Hindlimb muscle (tissue), 1 donor: Measurements from ENCODE around the gene VPS37C. TPM values are rescaled to one million over a fixed set of nuclear protein-coding genes. Genes with fewer than 3 reads are reported as not detected.
"Not testable (repeated sequence)": the region's sequence is repeated elsewhere in the genome, so short reads cannot be mapped to it uniquely, and the experiment has no call there.

Experiments used
- DNase-seq: peaks from one replicate; pipeline ENCODE4 v3.0.0-alpha.2; 2013
- polyA plus RNA-seq: library from polyadenylated mRNA; unstranded; fragments of 120-200 nt; gene quantifications from one replicate; pipeline ENCODE4 v1.2.1, GENCODE V29; 2013; ENCODE audit not compliant: insufficient read length

VPS37C gene
- polyA plus RNA-seq, 1 donor = 22.0 TPM

GRCh38 chr11:61174273-61174672 is 13.0 kb upstream of the VPS37C start:
- DNase-seq = no peak

- DNase-seq = no peak
Observed at GRCh38 chr11:61173456-61173855, 12.2 kb upstream of the VPS37C start.

- DNase-seq = no peak
Observed at GRCh38 chr11:61172888-61173287, 11.7 kb upstream of the VPS37C start.

GRCh38 chr11:61172356-61172755 is 11.1 kb upstream of the VPS37C start:
- no peak for DNase-seq

- DNase-seq = no peak
Observed at GRCh38 chr11:61171907-61172306, 10.7 kb upstream of the VPS37C start.

- DNase-seq = no peak
Observed at GRCh38 chr11:61170566-61170965, 9.3 kb upstream of the VPS37C start.

GRCh38 chr11:61168800-61169199 is 7.6 kb upstream of the VPS37C start:
- no peak for DNase-seq

- no peak for DNase-seq
Observed at GRCh38 chr11:61168042-61168688, 6.9 kb upstream of the VPS37C start.

- DNase-seq = not testable (repeated sequence)
Observed at GRCh38 chr11:61166331-61166730, 5.1 kb upstream of the VPS37C start.

- DNase-seq = not testable (repeated sequence)
Observed at GRCh38 chr11:61165785-61166184, 4.6 kb upstream of the VPS37C start.

GRCh38 chr11:61164606-61165424 is 3.6 kb upstream of the VPS37C start:
- no peak for DNase-seq

- DNase-seq = no peak
Observed at GRCh38 chr11:61163714-61164605, 2.7 kb upstream of the VPS37C start.

- no peak for DNase-seq
Observed at GRCh38 chr11:61163021-61163420, 1.8 kb upstream of the VPS37C start.

GRCh38 chr11:61162092-61162941 is 1.1 kb upstream of the VPS37C start:
- DNase-seq = no peak

GRCh38 chr11:61160487-61161189 is 588 bp downstream of the VPS37C start:
- DNase-seq = no peak

GRCh38 chr11:61158691-61159381 is 2.4 kb downstream of the VPS37C start:
- DNase-seq = no peak

- no peak for DNase-seq
Observed at GRCh38 chr11:61157743-61158142, 3.5 kb downstream of the VPS37C start.

GRCh38 chr11:61155741-61156140 is 5.5 kb downstream of the VPS37C start:
- DNase-seq = no peak

- no peak for DNase-seq
Observed at GRCh38 chr11:61155312-61155711, 5.9 kb downstream of the VPS37C start.

- no peak for DNase-seq
Observed at GRCh38 chr11:61154528-61154927, 6.7 kb downstream of the VPS37C start.

- no peak for DNase-seq
Observed at GRCh38 chr11:61153593-61154095, 7.6 kb downstream of the VPS37C start.
